BE2C (cell line): ENCODE results near the gene UBE4A.

Experiments used
- DNase-seq: peaks from one replicate; pipeline ENCODE4 v3.0.0-alpha.2; 2020
- H3K27me3 ChIP-seq: fragments of 250-450 bp; sonication (Bioruptor Pico); 2 replicates; pipeline ENCODE4 v1.5.1; 2020; ENCODE audit warnings: mild to moderate bottlenecking
- H3K36me3 ChIP-seq: fragments of 250-450 bp; sonication (Bioruptor Pico); 2 replicates; pipeline ENCODE4 v1.5.1; 2020; ENCODE audit warnings: mild to moderate bottlenecking
- H3K4me1 ChIP-seq: fragments of 250-450 bp; sonication (Bioruptor Pico); 2 replicates; pipeline ENCODE4 v1.5.1; 2020
- H3K4me3 ChIP-seq: 2 replicates; pipeline ENCODE4 v1.5.1; 2011; ENCODE audit warnings: low read depth, low read length
- H3K9me3 ChIP-seq: fragments of 250-450 bp; sonication (Bioruptor Pico); 2 replicates; pipeline ENCODE4 v1.5.1; 2020
- TF ChIP-seq, protein P1 (sequence below): IDR thresholded peaks from 2 replicates; pipeline ENCODE4 v1.5.1; 2012; ENCODE audit warnings: mild to moderate bottlenecking, low read depth, low read length

Gene UBE4A

DNA sequence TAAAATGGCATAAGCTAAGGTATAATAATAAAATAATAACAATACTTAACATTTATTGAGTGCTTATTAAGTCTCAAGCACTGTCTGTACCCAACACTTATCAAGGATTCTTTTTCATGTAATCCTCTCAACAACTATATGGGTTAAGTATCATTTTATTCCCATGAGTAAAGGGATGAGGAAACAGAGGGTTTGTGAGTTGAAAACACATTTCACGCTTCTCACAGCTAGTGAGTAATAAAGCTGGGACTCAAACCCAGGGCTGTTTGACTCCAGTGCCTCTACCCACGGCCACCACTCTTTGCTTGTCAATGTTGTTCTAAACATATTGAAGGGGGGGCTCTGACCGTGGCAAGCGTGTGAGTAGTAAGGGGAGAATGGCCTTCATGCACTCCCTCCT is 46.2 kb upstream of the UBE4A start:
- TF ChIP-seq, protein P1, sequence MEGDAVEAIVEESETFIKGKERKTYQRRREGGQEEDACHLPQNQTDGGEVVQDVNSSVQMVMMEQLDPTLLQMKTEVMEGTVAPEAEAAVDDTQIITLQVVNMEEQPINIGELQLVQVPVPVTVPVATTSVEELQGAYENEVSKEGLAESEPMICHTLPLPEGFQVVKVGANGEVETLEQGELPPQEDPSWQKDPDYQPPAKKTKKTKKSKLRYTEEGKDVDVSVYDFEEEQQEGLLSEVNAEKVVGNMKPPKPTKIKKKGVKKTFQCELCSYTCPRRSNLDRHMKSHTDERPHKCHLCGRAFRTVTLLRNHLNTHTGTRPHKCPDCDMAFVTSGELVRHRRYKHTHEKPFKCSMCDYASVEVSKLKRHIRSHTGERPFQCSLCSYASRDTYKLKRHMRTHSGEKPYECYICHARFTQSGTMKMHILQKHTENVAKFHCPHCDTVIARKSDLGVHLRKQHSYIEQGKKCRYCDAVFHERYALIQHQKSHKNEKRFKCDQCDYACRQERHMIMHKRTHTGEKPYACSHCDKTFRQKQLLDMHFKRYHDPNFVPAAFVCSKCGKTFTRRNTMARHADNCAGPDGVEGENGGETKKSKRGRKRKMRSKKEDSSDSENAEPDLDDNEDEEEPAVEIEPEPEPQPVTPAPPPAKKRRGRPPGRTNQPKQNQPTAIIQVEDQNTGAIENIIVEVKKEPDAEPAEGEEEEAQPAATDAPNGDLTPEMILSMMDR: no peak
- Histone ChIP-seq H3K27me3 (peaks cover 19% of the 10 kb centered on the region), H3K9me3 (no peaks in the 10 kb centered on the region; the same call in 1 of the 2 replicates), H3K36me3 (no peaks in the 10 kb centered on the region), H3K4me1 (no peaks in the 10 kb centered on the region), H3K4me3 (no peak overlapping the region)
- DNase-seq: no peak

DNA sequence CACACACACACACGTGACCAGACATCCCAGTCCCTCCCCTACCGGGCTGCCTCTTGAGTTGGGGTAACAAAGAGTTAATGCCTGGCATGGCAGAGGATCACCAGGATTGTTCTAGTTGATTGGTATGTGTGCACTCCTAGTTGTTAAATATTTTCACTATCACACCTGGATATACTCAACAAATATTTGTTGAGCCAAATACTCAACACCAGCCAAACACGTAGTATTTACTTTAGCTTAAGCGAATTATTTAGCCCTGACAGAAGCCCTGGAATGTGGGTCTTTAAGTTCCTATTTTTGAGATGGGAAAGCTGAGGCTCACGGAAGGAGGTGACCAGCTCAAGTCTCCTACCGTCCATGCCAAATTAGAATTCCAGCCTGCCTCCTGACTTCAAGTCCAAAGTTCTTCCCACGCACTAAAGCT is 44.4 kb upstream of the UBE4A start:
- no peaks in the 10 kb centered on the region for H3K4me1 ChIP-seq
- TF ChIP-seq, protein P1: no peak
- DNase-seq: no peak

DNA sequence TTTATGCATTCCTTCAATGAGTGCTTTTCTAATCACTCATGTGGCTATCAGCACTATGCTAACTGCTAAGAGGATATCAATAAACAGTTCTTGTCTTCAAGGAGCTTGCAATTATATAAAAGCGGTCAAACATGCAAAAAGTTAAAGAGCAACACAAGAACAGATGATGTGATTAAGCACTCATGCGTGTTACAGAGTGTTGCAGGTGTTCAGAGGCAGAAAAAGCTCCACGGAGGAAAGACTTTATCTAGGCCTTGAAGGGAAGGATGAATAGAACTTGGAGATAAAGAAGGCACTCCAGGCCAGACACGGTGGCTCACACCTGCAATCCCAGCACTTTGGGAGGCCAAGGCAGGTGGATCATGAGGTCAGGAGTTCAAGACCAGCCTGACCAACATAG is 41.3 kb upstream of the UBE4A start:
- H3K4me3 ChIP-seq: no peak overlapping the region
- no peaks in the 10 kb centered on the region for H3K36me3 ChIP-seq
- DNase-seq: no peak
- TF ChIP-seq, protein P1: no peak
- H3K4me1 ChIP-seq: no peaks in the 10 kb centered on the region
- H3K9me3 ChIP-seq: no peaks in the 10 kb centered on the region
- peaks cover 8% of the 10 kb centered on the region for H3K27me3 ChIP-seq

More for the DNA sequence above, 44.4 kb upstream of the UBE4A start:
- H3K36me3 ChIP-seq: no peaks in the 10 kb centered on the region
- H3K9me3 ChIP-seq: no peaks in the 10 kb centered on the region; the same call in 1 of the 2 replicates
- no peak overlapping the region for H3K4me3 ChIP-seq
- peaks cover 19% of the 10 kb centered on the region for H3K27me3 ChIP-seq

GRCh38 chr11:118318581-118319336 is 40.6 kb upstream of the UBE4A start:
- H3K36me3 ChIP-seq: no peaks in the 10 kb centered on the region
- H3K4me1 ChIP-seq: no peaks in the 10 kb centered on the region
- DNase-seq: no peak
- no peak overlapping the region for H3K4me3 ChIP-seq
- peaks cover 6% of the 10 kb centered on the region for H3K27me3 ChIP-seq
- TF ChIP-seq, protein P1: no peak
- no peaks in the 10 kb centered on the region for H3K9me3 ChIP-seq

DNA sequence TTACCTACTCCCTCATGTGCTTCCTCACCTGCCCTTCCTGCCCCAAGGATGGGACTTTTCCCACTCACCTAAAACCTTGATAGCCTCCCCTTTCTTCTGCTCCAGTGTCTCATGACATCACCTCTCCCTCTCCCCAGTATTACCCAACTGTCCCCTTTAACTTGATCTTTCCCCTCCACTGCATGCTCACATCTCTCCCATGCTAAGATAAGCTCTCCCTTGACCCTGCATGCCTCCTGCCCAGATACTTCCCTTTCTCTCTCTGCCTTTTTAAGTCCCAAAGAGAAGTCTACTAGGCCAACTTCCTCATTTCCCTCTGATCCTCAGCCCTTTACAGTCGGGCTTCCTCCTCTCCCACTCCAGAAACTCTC is 40.1 kb upstream of the UBE4A start:
- TF ChIP-seq, protein P1: no peak
- no peak for DNase-seq
- Histone ChIP-seq H3K4me3 (no peak overlapping the region), H3K4me1 (no peaks in the 10 kb centered on the region), H3K27me3 (0 out of 2 replicates have a peak, but pooled peaks cover 4% of the 10 kb centered on the region), H3K36me3 (no peaks in the 10 kb centered on the region), H3K9me3 (no peaks in the 10 kb centered on the region)

DNA sequence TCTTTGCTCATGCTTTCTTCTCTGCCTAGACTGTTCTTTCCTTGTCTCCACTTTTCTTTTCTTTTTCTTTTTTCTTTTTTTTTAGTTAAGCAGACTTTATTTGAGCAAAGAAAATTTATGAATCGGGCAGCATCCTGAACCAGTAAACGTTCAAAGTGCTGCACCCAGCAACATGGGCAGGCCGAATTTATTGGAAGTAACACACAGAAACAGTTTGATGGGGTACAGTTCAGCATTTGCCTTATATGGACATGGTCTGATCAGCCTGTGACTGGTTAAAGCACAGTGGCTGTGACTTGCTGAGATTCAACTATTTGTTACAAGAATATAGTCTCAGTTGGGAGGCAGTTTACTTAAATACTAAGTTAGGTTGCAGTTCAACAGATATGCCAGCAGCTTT is 38.9 kb upstream of the UBE4A start:
- no peaks in the 10 kb centered on the region for H3K27me3 ChIP-seq
- no peaks in the 10 kb centered on the region for H3K4me1 ChIP-seq
- TF ChIP-seq, protein P1: no peak
- H3K4me3 ChIP-seq: no peak overlapping the region
- H3K36me3 ChIP-seq: no peaks in the 10 kb centered on the region
- H3K9me3 ChIP-seq: no peaks in the 10 kb centered on the region
- DNase-seq: no peak
